H9 (cell line): ENCODE measurements around the gene ANKRD28. TPM values are rescaled to one million over a fixed set of nuclear protein-coding genes. Genes with fewer than 3 reads are reported as not detected.

ENCODE experiments used
- DNase-seq: peaks from one replicate; pipeline ENCODE4 v3.0.0-alpha.2; 2017
- H2AFZ ChIP-seq: one replicate; pipeline ENCODE4 v1.6.1; 2013; ENCODE audit warnings: mild to moderate bottlenecking, low read length, control low read depth, moderate library complexity
- H2AK5ac ChIP-seq: 2 replicates; pipeline ENCODE4 v1.6.1; 2013; ENCODE audit warnings: low read length, control low read depth, mixed read lengths; ENCODE audit not compliant: insufficient read length
- H2BK120ac ChIP-seq: one replicate; pipeline ENCODE4 v1.6.1; 2013; ENCODE audit warnings: low read depth, mild to moderate bottlenecking, low read length, control low read depth, inconsistent platforms; ENCODE audit not compliant: poor library complexity, severe bottlenecking
- H2BK12ac ChIP-seq: 2 replicates; pipeline ENCODE4 v1.6.1; 2013; ENCODE audit warnings: low read length, control low read depth, mixed read lengths, low read depth; ENCODE audit not compliant: insufficient read length
- H2BK15ac ChIP-seq: 2 replicates; pipeline ENCODE4 v1.6.1; 2013; ENCODE audit warnings: low read depth, low read length, control low read depth
- H2BK20ac ChIP-seq: one replicate; pipeline ENCODE4 v1.6.1; 2013; ENCODE audit warnings: low read depth, mild to moderate bottlenecking, low read length, control low read depth, inconsistent platforms; ENCODE audit not compliant: poor library complexity, severe bottlenecking
- H2BK5ac ChIP-seq: 2 replicates; pipeline ENCODE4 v1.6.1; 2013; ENCODE audit warnings: low read length, control low read depth, mixed read lengths; ENCODE audit not compliant: insufficient read length
- H3K14ac ChIP-seq: 2 replicates; pipeline ENCODE4 v1.6.1; 2013; ENCODE audit warnings: low read length, control low read depth; ENCODE audit not compliant: insufficient read depth
- H3K18ac ChIP-seq: 2 replicates; pipeline ENCODE4 v1.6.1; 2013; ENCODE audit warnings: low read depth, mild to moderate bottlenecking, mixed read lengths, low read length, control low read depth; ENCODE audit not compliant: insufficient read length
- H3K23ac ChIP-seq: 2 replicates; pipeline ENCODE4 v1.6.1; 2013; ENCODE audit warnings: low read length, control low read depth, mixed read lengths, low read depth; ENCODE audit not compliant: insufficient read length
- H3K23me2 ChIP-seq: 2 replicates; pipeline ENCODE4 v1.6.1; 2013; ENCODE audit warnings: low read depth, mild to moderate bottlenecking, mixed read lengths, low read length, control low read depth; ENCODE audit not compliant: insufficient read length, poor library complexity, severe bottlenecking
- H3K27ac ChIP-seq: 2 replicates; pipeline ENCODE4 v1.5.1; 2013; ENCODE audit warnings: low read length, control low read depth, mixed read lengths, low read depth; ENCODE audit not compliant: insufficient read length
- H3K27me3 ChIP-seq: 2 replicates; pipeline ENCODE4 v1.6.1; 2013; ENCODE audit warnings: low read length, control low read depth, inconsistent platforms; ENCODE audit not compliant: insufficient read depth
- H3K4ac ChIP-seq: 2 replicates; pipeline ENCODE4 v1.6.1; 2013; ENCODE audit warnings: low read depth, mild to moderate bottlenecking, control low read depth, inconsistent platforms, low read length, moderate library complexity
- H3K4me1 ChIP-seq: 2 replicates; pipeline ENCODE4 v1.6.1; 2013; ENCODE audit warnings: low read length, control low read depth, inconsistent platforms; ENCODE audit not compliant: insufficient read depth
- H3K4me2 ChIP-seq: 2 replicates; pipeline ENCODE4 v1.6.1; 2013; ENCODE audit warnings: low read length, control low read depth, mixed read lengths; ENCODE audit not compliant: insufficient read length, insufficient read depth
- H3K56ac ChIP-seq: 2 replicates; pipeline ENCODE4 v1.6.1; 2013; ENCODE audit warnings: low read depth, mild to moderate bottlenecking, mixed read lengths, low read length, control low read depth; ENCODE audit not compliant: insufficient read length
- H3K79me1 ChIP-seq: 2 replicates; pipeline ENCODE4 v1.6.1; 2013; ENCODE audit warnings: low read depth, mild to moderate bottlenecking, moderate library complexity, low read length, control low read depth, inconsistent platforms; ENCODE audit not compliant: insufficient read depth, poor library complexity, severe bottlenecking
- H3K79me2 ChIP-seq: 2 replicates; pipeline ENCODE4 v1.6.1; 2013; ENCODE audit warnings: low read length, control low read depth, inconsistent platforms; ENCODE audit not compliant: insufficient read depth
- H3K9ac ChIP-seq: 2 replicates; pipeline ENCODE4 v1.6.1; 2013; ENCODE audit warnings: low read length, control low read depth, mixed read lengths; ENCODE audit not compliant: insufficient read length; ENCODE audit errors: extremely low read depth
- H3K9me3 ChIP-seq: one replicate; pipeline ENCODE4 v1.6.1; 2013; ENCODE audit warnings: low read depth, low read length, inconsistent platforms; ENCODE audit not compliant: control insufficient read depth
- H3T11ph ChIP-seq: one replicate; pipeline ENCODE4 v1.6.1; 2013; ENCODE audit warnings: mild to moderate bottlenecking, low read length, control low read depth, inconsistent platforms
- H4K20me1 ChIP-seq: one replicate; pipeline ENCODE4 v1.6.1; 2013; ENCODE audit not compliant: control insufficient read depth, insufficient read length, insufficient read depth
- H4K5ac ChIP-seq: 2 replicates; pipeline ENCODE4 v1.6.1; 2013; ENCODE audit warnings: low read depth, mild to moderate bottlenecking, mixed read lengths, low read length, control low read depth; ENCODE audit not compliant: insufficient read length
- H4K8ac ChIP-seq: replicated peaks from 2 replicates; pipeline ENCODE4 v1.6.1; 2013; ENCODE audit warnings: low read length, control low read depth, mixed read lengths, low read depth; ENCODE audit not compliant: insufficient read length
- H4K91ac ChIP-seq: 2 replicates; pipeline ENCODE4 v1.6.1; 2013; ENCODE audit warnings: low read depth, mild to moderate bottlenecking, moderate library complexity, mixed read lengths, low read length, control low read depth; ENCODE audit not compliant: insufficient read length
- H3K27ac Mint-ChIP-seq, 3 experiments: 2 replicates in 2 of 3; 3 replicates in 1 of 3; pipeline ENCODE4 v1.8.0; 2020 to 2021; ENCODE audit warnings: mixed read lengths in 3 of 3, mild to moderate bottlenecking in 1 of 3, moderate library complexity in 1 of 3
- H3K27me3 Mint-ChIP-seq: 2 replicates; pipeline ENCODE4 v1.8.0; 2021; ENCODE audit warnings: low read depth, mild to moderate bottlenecking, moderate library complexity, mixed read lengths
- H3K36me3 Mint-ChIP-seq, 3 experiments: 2 replicates in 2 of 3; 3 replicates in 1 of 3; pipeline ENCODE4 v1.8.0; 2020 to 2021; ENCODE audit warnings: low read depth in 3 of 3, mixed read lengths in 3 of 3; ENCODE audit not compliant: insufficient read depth in 1 of 3
- H3K4me1 Mint-ChIP-seq, 2 experiments: 2 replicates each; pipeline ENCODE4 v1.8.0; 2020; ENCODE audit warnings: mixed read lengths in 2 of 2
- H3K4me3 Mint-ChIP-seq, 2 experiments: 2 replicates in 1 of 2; 3 replicates in 1 of 2; pipeline ENCODE4 v1.8.0; 2020 to 2021; ENCODE audit warnings: mild to moderate bottlenecking in 2 of 2, mixed read lengths in 2 of 2, moderate library complexity in 1 of 2
- H3K9me3 Mint-ChIP-seq, 2 experiments: 2 replicates in 1 of 2; 3 replicates in 1 of 2; pipeline ENCODE4 v1.8.0; 2020; ENCODE audit warnings: mild to moderate bottlenecking in 2 of 2, mixed read lengths in 2 of 2, moderate library complexity in 1 of 2
- WGBS: extraction: QIAGEN DNeasy Blood & Tissue Kit; methylation state at CpG from one replicate; pipeline ENCODE4 v1.1.7; 2013; ENCODE audit warnings: missing lambda C conversion rate, low lambda C conversion rate, mixed read lengths; ENCODE audit not compliant: insufficient read length; ENCODE audit errors: extremely low coverage; 5-methylcytosine and 5-hydroxymethylcytosine counted together
- total RNA-seq: library from RNA; stranded (reverse); gene quantifications from 2 replicates; pipeline ENCODE4 v1.2.1, GENCODE V29; 2021
- TF ChIP-seq, protein P1 (sequence below): fragments of 200-600 bp; sonication (generic); conservative IDR thresholded peaks from 3 replicates; pipeline ENCODE4 v1.8.0; 2021; ENCODE audit warnings: antibody characterized with exemption, mild to moderate bottlenecking

The ANKRD28 gene
- total RNA-seq, 1 experiment from 2014 or later: 59.0 TPM

DNA sequence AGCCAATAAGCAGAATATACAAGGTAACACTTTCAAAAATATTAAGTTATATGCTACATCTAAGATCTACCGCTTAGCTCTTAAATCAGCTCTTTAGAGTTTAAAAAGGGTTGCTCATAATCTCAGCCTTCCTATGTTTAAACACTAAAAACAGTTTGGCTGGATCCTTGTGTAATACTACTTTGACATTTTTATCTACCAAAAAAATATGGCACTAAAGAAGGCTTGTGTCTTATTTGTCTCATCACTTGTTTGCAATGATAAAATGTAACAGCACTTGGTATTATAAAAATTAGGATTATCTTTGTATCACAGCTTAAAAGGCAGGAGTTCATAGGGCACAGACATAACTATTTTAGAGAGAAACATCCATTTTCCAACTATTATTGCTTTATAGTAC is 9.8 kb downstream of the ANKRD28 start:
- H3K9me3 Mint-ChIP-seq: peaks cover 0 to 3% of the 10 kb centered on the region in 2 experiments; a peak in 2 of 5 replicates
- Histone ChIP-seq H3K4ac (no peak overlapping the region), H3K79me1 (no peaks in the 10 kb centered on the region), H3K23me2 (no peaks in the 10 kb centered on the region), H3T11ph (no peak overlapping the region), H3K9me3 (no peaks in the 10 kb centered on the region), H3K23ac (no peak overlapping the region), H3K18ac (no peak overlapping the region), H2BK12ac (no peak overlapping the region), H3K27ac (no peak overlapping the region), H3K4me1 (no peaks in the 10 kb centered on the region), H2BK5ac (no peak overlapping the region), H4K5ac (no peak overlapping the region), H4K91ac (no peak overlapping the region), H2BK20ac (no peak overlapping the region), H4K20me1 (no peaks in the 10 kb centered on the region), H3K14ac (no peak overlapping the region), H3K4me2 (no peak overlapping the region), H2BK15ac (no peak overlapping the region), H3K79me2 (0 out of 2 replicates have a peak, but pooled peaks cover 3% of the 10 kb centered on the region), H2BK120ac (no peak overlapping the region), H2AFZ (no peak overlapping the region), H3K27me3 (no peaks in the 10 kb centered on the region), H4K8ac (no peak overlapping the region), H3K9ac (no peak overlapping the region), H2AK5ac (no peak overlapping the region), H3K56ac (no peak overlapping the region)
- TF ChIP-seq, protein P1, sequence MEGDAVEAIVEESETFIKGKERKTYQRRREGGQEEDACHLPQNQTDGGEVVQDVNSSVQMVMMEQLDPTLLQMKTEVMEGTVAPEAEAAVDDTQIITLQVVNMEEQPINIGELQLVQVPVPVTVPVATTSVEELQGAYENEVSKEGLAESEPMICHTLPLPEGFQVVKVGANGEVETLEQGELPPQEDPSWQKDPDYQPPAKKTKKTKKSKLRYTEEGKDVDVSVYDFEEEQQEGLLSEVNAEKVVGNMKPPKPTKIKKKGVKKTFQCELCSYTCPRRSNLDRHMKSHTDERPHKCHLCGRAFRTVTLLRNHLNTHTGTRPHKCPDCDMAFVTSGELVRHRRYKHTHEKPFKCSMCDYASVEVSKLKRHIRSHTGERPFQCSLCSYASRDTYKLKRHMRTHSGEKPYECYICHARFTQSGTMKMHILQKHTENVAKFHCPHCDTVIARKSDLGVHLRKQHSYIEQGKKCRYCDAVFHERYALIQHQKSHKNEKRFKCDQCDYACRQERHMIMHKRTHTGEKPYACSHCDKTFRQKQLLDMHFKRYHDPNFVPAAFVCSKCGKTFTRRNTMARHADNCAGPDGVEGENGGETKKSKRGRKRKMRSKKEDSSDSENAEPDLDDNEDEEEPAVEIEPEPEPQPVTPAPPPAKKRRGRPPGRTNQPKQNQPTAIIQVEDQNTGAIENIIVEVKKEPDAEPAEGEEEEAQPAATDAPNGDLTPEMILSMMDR: no peak
- DNase-seq: no peak
- H3K36me3 Mint-ChIP-seq: peaks cover 13 to 24% (median 18%) of the 10 kb centered on the region in 3 experiments
- H3K4me1 Mint-ChIP-seq: peaks cover 11 to 18% of the 10 kb centered on the region in 2 experiments
- WGBS: no CpG with 5 or more reads among the region's 1 CpG
- H3K27me3 Mint-ChIP-seq: no peaks in the 10 kb centered on the region
- no peak overlapping the region for H3K27ac Mint-ChIP-seq
- H3K4me3 Mint-ChIP-seq: no peak overlapping the region
